HG02571 (cell line): ENCODE results near the gene NAXE.
"Not testable (repeated sequence)": the region's sequence is repeated elsewhere in the genome, so short reads cannot be mapped to it uniquely, and the experiment has no call there.

Experiments
- ATAC-seq: cut with Tn5 transposase; IDR thresholded peaks from one replicate; pipeline ENCODE4 v1.9.1; 2021; ENCODE audit warnings: mild to moderate bottlenecking, moderate library complexity; ENCODE audit not compliant: unreplicated experiment

Gene NAXE

GRCh38 chr1:156622581-156623297 is 31.2 kb downstream of the NAXE start:
- no peak for ATAC-seq

DNA sequence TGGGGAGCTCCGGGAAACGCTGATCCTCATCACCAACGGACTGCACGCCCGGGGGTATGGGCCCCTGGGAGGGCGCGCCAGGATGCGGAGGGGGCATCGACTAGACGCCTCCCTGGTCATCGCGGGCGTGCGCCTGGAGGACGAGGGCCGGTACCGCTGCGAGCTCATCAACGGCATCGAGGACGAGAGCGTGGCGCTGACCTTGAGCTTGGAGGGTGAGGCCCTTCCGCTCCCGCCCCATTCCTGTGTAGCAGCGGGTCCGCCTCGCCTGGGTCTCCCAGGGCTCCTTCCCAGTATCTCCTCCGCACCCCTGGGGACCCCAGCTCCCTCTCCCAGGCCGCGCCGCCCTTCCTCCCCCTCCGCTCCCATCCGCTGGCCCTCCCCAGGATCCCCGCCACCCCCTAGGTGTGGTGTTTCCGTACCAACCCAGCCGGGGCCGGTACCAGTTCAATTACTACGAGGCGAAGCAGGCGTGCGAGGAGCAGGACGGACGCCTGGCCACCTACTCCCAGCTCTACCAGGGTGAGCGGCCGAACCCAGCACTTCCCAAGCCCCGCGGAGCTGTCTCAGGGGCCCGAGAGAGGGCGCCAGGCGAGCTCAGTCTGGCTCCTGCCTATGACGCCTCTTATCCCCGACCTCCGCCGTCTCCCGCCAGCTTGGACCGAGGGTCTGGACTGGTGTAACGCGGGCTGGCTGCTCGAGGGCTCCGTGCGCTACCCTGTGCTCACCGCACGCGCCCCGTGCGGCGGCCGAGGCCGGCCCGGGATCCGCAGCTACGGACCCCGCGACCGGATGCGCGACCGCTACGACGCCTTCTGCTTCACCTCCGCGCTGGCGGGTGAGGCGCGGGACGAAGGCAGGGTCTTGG is 32.6 kb downstream of the NAXE start:
- no peak for ATAC-seq

DNA sequence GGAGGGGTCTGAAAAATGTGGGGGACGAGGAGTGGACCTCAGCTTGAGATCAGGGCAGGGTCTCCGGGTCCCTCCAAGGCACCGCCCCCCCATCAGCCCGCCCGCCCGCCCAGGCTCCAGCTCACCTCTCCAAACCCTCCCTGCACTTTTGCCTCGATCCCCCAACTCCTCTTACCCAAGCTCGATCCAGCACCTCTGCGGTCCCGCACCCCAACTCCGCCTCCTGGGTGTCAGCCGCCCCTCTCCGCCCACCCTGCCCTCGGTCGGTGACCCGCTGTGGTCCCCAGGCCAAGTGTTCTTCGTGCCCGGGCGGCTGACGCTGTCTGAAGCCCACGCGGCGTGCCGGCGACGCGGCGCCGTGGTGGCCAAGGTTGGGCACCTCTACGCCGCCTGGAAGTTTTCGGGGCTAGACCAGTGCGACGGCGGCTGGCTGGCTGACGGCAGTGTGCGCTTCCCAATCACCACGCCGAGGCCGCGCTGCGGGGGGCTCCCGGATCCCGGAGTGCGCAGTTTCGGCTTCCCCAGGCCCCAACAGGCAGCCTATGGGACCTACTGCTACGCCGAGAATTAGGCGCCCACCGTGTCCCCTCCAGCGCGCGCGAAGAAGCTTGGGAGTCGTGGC is 33.3 kb downstream of the NAXE start:
- ATAC-seq: no peak

DNA sequence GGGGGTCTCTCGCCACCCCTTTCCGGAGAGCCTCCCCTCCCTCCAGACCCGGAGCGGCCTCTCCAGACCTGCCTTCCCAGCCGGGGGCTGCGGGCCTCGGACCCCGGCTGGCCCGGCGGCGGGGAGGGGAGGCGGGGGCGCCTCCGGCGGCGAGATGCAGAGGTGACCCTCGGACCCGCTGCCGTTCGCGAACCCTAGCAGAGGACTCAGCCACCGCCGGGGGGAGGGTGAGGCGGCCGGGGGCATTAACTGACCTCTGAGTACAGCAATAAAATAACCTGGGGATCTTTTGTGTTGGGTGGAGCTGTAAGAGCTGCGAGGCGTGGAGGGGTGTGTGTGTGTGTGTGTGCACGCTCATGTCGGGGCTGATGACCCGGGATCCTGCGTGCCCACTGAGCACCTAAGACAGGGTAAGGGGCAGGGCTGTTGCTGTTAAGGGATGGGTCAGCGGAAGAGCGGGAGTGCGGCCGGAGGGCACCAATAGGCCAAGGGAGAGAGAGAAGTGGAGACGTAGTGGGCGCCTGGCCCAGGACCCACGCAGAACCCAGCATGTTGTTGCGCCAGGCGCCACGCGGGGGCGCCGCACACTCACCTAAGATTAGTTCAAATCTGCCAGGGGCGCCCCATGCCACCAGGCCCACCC is 34.0 kb downstream of the NAXE start:
- no peak for ATAC-seq

GRCh38 chr1:156626079-156626438 is 34.5 kb downstream of the NAXE start:
- ATAC-seq: no peak

DNA sequence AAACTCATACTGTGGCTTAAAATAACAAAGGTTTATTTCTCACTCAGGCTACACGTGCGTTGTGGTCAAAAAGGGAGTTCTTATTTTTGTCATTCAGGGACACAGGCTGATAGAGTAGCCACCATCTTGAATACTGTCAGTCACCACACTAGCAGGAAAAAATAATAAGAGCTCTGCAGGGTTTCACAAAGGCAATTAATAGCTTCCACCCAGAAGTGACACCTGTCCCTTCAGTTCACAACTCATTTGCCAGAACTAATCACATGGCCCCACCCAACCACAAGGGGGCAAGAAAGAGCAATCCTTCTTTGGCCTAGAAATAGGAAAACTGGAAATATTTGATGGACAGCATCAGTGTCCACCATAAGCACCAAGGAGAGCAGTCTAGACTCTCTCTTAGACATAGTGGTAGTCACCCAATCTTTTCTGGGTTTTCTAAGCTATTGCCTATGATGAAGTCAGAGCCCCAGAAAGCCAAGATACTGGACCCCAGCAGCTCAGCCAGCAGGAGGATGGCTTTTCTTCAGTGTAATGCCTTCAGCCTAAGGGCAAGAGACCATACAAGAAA is 35.8 kb downstream of the NAXE start:
- ATAC-seq: no peak

GRCh38 chr1:156629823-156630449 is 38.4 kb downstream of the NAXE start:
- no peak for ATAC-seq

DNA sequence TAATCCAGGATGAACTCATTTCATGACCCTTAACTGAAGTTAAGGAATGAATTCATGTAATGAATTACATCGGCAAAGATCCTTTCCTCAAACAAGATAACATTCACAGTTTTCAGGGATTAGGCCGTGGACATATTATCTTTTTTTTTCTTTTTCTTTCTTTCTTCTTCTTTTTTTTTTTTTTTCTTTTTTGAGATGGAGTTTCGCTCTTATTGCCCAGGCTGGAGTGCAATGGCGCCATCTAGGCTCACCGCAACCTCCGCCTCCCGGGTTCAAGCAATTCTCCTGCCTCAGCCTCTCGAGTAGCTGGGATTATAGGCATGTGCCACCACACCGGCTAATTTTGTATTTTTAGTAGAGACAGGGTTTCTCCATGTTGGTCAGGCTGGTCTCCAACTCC is 39.6 kb downstream of the NAXE start:
- ATAC-seq: not testable (repeated sequence)

GRCh38 chr1:156632355-156632754 is 40.8 kb downstream of the NAXE start:
- ATAC-seq: no peak

- ATAC-seq: no peak
Observed at GRCh38 chr1:156638189-156638985, 46.8 kb downstream of the NAXE start.

DNA sequence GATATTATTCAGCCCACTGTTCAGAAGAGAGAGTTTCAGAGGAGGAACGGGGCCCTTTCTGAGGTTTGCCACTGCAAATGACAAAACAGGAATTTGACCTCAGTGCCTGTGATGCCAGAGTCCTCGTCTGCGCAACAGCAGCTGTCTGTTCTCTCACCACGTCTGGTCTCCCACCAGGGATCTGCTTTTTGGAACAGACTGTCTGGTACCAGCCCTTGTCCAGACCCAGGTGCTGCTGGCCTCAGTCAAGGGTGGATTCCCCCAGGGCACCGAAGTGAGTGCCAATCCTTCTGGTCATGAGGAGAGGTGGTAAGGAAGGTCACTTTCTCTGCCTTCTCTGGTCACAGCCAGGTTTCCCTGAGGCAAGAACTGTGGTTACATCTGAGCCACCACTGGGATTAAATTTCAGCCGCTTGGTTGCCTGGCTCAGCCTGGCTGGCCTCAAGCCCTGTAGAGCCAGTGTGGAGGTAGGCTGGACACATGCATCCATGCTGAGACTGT is 48.1 kb downstream of the NAXE start:
- ATAC-seq: no peak

GRCh38 chr1:156640842-156641706 is 49.5 kb downstream of the NAXE start:
- ATAC-seq: no peak

GRCh38 chr1:156641761-156642264 is 50.2 kb downstream of the NAXE start, which contains the start of gene BCAN:
Gene BCAN, plus strand, starts transcription at chr1:156642117. Its CDS starts 3,938 bp downstream, at chr1:156646055.
- no peak for ATAC-seq

DNA sequence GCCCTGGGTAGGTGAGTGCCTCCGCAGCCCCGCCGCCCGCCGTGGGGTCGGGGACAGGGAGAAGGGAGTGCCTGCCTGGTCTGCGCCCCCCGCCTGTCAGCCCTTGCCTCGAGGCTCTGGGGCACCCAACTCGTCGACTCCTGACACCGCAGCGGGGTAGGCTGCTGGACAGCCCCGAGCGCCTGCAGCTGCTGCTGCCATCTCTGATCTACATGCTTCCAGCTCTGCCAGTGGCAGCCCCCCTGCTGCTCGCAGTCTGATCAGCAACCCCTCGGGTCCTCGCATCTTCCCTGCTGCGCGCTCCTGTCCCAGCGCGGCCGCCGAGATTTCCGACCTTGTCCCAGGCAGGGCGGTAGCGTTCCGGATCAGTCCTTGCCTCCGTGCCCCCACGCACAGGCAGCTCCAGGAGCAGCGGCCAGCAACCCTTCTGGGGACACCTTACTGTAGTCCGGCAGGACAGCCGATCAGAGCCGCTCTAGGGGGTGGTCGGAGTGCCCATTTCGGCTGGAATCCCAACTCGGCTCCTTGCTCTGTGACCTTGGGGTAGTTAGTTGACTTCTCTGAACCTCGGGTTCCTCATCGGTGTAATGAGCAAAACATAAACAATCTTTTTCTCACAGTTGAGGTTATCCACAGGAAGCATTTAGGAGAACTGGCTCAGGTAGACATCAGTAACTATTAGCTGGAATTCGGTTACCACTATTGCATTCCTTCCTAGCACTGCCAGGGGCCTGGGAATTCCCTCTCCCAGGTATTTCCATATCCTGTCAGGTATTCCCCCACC is 50.9 kb downstream of the NAXE start:
- ATAC-seq: no peak

GRCh38 chr1:156643049-156643777 is 51.6 kb downstream of the NAXE start:
- ATAC-seq: no peak

DNA sequence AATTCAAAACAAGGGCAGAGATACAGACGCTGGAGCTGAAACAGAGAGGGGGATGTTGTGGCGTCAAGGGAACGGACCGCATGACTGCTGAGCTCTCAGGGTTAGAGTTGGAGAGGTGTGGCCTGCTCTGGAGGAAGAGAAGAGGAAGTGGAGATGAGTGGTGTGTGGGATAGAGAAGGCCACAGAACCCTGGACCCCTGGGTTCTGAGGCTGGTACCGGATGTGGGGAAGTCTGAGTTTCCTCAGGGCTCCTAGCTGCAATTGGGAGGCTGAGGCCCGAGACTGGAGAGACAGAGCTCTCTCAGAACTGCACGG is 52.2 kb downstream of the NAXE start:
- no peak for ATAC-seq
